ENCODE measurements around the gene FOLR1. TPM values are rescaled to one million over a fixed set of nuclear protein-coding genes. Genes with fewer than 3 reads are reported as not detected.

Gene FOLR1
- polyA plus RNA-seq, 1 donor from 2014 or later = not detected

DNA sequence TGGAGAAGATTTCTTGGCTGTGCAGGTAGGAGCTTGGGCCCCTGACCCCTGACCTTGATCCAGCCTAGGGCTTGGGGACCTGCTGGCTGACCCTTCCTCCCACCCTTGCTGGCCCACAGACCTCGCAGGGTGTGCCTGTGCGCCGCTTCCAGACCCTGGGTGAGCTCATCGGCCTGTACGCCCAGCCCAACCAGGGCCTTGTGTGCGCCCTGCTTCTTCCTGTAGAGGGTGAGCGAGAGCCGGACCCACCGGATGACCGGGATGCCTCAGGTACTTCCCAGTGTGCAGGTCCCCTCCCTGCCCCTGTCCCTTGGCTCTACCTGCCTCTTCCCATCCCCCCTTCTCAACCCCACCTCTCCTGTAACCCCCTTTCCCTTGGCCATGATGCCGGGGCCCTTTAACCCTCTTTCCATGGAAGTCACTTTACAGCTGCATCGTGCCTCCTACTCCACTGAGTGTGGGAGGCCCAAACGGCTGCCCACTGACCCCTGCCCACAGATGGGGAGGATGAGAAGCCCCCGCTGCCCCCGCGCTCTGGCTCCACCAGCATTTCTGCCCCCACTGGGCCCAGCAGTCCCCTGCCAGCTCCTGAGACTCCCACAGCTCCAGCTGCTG is 36.4 kb downstream of the FOLR1 start:
- Histone ChIP-seq H4K20me1 (ENCODE audit: insufficient read depth) (no peaks in the 10 kb centered on the region), H3F3A (ENCODE audit: insufficient read depth, low read length, poor library complexity, severe bottlenecking) (no peaks in the 10 kb centered on the region), H3K27me3 (ENCODE audit: insufficient read depth, low read depth, low read length) (peaks cover 22% of the 10 kb centered on the region), H3K9me2 (ENCODE audit: insufficient read depth, low read length) (no peaks in the 10 kb centered on the region), H3K9ac (ENCODE audit: low read length) (no peak overlapping the region), H3K36me3 (ENCODE audit: insufficient read depth, low read length) (no peaks in the 10 kb centered on the region), H3K79me2 (replicated peaks; ENCODE audit: insufficient read depth, low read length) (peaks cover 13% of the 10 kb centered on the region), H2AFZ (ENCODE audit: low read depth, low read length) (no peak overlapping the region), H3K9me3 (ENCODE audit: low read length) (no peaks in the 10 kb centered on the region), H3K27ac (ENCODE audit: low read length) (no peak overlapping the region), H3K4me3 (ENCODE audit: low read length) (no peak overlapping the region), H3K4me2 (ENCODE audit: low read length) (no peak overlapping the region)
- TF ChIP-seq RAD21 (conservative IDR thresholded peaks at IDR 0.05) (no peak), CTCF (IDR thresholded peaks at IDR 0.05; ENCODE audit: poor library complexity, severe bottlenecking) (no peak), TAF1 (IDR thresholded peaks at IDR 0.05; ENCODE audit: low read depth) (no peak), EP300 (conservative IDR thresholded peaks at IDR 0.05; ENCODE audit: poor library complexity, severe bottlenecking) (no peak), EZH2 (IDR thresholded peaks at IDR 0.05; ENCODE audit: borderline replicate concordance, insufficient read depth, low read length, poor library complexity, severe bottlenecking) (no peak), SMC3 (conservative IDR thresholded peaks at IDR 0.05; ENCODE audit: poor library complexity) (no peak), POLR2AphosphoS5 (IDR thresholded peaks at IDR 0.05) (no peak), MXI1 (conservative IDR thresholded peaks at IDR 0.05; ENCODE audit: poor library complexity, severe bottlenecking) (no peak)
- TF ChIP-seq, protein P1, sequence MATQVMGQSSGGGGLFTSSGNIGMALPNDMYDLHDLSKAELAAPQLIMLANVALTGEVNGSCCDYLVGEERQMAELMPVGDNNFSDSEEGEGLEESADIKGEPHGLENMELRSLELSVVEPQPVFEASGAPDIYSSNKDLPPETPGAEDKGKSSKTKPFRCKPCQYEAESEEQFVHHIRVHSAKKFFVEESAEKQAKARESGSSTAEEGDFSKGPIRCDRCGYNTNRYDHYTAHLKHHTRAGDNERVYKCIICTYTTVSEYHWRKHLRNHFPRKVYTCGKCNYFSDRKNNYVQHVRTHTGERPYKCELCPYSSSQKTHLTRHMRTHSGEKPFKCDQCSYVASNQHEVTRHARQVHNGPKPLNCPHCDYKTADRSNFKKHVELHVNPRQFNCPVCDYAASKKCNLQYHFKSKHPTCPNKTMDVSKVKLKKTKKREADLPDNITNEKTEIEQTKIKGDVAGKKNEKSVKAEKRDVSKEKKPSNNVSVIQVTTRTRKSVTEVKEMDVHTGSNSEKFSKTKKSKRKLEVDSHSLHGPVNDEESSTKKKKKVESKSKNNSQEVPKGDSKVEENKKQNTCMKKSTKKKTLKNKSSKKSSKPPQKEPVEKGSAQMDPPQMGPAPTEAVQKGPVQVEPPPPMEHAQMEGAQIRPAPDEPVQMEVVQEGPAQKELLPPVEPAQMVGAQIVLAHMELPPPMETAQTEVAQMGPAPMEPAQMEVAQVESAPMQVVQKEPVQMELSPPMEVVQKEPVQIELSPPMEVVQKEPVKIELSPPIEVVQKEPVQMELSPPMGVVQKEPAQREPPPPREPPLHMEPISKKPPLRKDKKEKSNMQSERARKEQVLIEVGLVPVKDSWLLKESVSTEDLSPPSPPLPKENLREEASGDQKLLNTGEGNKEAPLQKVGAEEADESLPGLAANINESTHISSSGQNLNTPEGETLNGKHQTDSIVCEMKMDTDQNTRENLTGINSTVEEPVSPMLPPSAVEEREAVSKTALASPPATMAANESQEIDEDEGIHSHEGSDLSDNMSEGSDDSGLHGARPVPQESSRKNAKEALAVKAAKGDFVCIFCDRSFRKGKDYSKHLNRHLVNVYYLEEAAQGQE (IDR thresholded peaks at IDR 0.05; ENCODE audit: borderline replicate concordance) = no peak

DNA sequence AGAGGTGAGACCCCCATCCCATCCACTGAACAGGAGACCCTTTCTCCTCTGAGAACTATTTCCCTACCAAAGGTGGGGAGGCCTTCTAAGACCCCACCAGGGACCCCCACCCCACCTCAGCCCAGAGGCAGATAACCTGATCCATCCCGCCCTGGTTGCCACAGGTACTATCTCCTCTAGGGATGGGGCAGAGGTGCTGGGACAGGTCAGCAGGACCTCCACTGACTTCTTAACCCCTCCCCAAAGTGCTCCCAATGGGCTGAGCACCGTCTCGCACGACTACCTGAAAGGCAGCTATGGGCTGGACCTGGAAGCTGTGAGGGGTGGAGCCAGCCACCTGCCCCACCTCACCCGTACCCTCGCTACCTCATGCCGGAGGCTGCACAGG is 36.9 kb downstream of the FOLR1 start:
- no peak overlapping the region for H3K27ac ChIP-seq (ENCODE audit: low read length)
- H3K9ac ChIP-seq (ENCODE audit: low read length) = no peak overlapping the region
- H4K20me1 ChIP-seq (ENCODE audit: insufficient read depth) = no peaks in the 10 kb centered on the region
- no peak overlapping the region for H3K4me3 ChIP-seq (ENCODE audit: low read length)
- TF ChIP-seq, protein P1 (IDR thresholded peaks at IDR 0.05; ENCODE audit: borderline replicate concordance) = no peak
- TF ChIP-seq RAD21 (conservative IDR thresholded peaks at IDR 0.05) (no peak), EP300 (conservative IDR thresholded peaks at IDR 0.05; ENCODE audit: poor library complexity, severe bottlenecking) (no peak), EZH2 (IDR thresholded peaks at IDR 0.05; ENCODE audit: borderline replicate concordance, insufficient read depth, low read length, poor library complexity, severe bottlenecking) (no peak), MXI1 (conservative IDR thresholded peaks at IDR 0.05; ENCODE audit: poor library complexity, severe bottlenecking) (no peak), SMC3 (conservative IDR thresholded peaks at IDR 0.05; ENCODE audit: poor library complexity) (no peak), TAF1 (IDR thresholded peaks at IDR 0.05; ENCODE audit: low read depth) (no peak), POLR2AphosphoS5 (IDR thresholded peaks at IDR 0.05) (no peak), CTCF (IDR thresholded peaks at IDR 0.05; ENCODE audit: poor library complexity, severe bottlenecking) (no peak)
- H3F3A ChIP-seq (ENCODE audit: insufficient read depth, low read length, poor library complexity, severe bottlenecking) = no peaks in the 10 kb centered on the region
- H3K27me3 ChIP-seq (ENCODE audit: insufficient read depth, low read depth, low read length) = peaks cover 18% of the 10 kb centered on the region
- H3K79me2 ChIP-seq (replicated peaks; ENCODE audit: insufficient read depth, low read length) = peaks cover 13% of the 10 kb centered on the region
- no peak overlapping the region for H2AFZ ChIP-seq (ENCODE audit: low read depth, low read length)
- no peaks in the 10 kb centered on the region for H3K9me3 ChIP-seq (ENCODE audit: low read length)
- H3K9me2 ChIP-seq (ENCODE audit: insufficient read depth, low read length) = no peaks in the 10 kb centered on the region
- H3K36me3 ChIP-seq (ENCODE audit: insufficient read depth, low read length) = no peaks in the 10 kb centered on the region
- no peak overlapping the region for H3K4me2 ChIP-seq (ENCODE audit: low read length)
